Measurements from ENCODE around the gene P2RX7. TPM values are rescaled to one million over a fixed set of nuclear protein-coding genes. Genes with fewer than 3 reads are reported as not detected.
"Not testable (repeated sequence)": the region's sequence is repeated elsewhere in the genome, so short reads cannot be mapped to it uniquely, and the experiment has no call there.

The P2RX7 gene
- total RNA-seq, 1 donor from 2014 or later: 2.7 TPM

- no peak for DNase-seq
Measured at GRCh38 chr12:121209221-121209620, 76.5 kb downstream of the P2RX7 start.

DNA sequence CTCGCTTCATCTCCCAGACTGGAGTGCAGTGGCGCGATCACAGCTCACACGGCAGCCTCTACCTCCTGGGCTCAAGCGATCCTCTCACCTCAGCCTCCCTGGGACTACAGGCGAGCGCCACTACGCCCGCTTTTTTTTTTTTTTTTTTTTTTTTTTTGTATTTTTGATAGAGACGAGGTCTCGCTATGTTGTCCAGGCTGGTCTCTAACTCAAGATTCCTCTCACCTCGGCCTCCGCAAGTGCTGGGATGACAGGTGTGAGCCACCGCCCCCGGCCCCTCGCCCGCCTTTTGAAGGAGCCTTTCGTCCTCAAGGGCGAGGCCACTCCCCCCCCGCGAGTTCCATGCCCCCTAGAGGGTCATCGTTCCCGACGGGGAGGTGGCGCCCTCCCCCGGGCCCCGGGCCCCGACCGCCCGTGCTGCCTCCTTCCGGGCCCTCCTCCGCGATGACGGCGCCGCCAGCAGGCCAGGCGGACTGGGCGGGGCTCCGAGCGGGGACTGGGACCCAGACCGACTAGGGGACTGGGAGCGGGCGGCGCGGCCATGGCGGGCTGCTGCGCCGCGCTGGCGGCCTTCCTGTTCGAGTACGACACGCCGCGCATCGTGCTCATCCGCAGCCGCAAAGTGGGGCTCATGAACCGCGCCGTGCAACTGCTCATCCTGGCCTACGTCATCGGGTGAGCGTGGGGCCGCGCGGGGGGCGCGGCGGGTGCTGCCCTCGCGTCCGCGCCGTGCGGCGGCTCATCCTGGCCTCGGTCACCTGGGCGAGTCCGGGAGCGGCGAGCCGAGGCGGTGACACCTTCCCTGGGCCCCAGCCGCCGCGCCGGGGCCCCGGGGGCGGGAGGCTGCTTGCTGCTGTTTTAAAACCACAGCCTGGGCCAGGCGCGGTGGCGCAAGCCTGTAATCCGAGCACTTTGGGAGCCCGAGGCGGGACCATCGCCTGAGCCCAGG lies 77.2 kb downstream of the P2RX7 start, which contains the start of gene P2RX4:
Gene P2RX4 (plus strand): TSS at position 506 of the 949 bp plus-strand sequence. CDS start 36 bp downstream, at position 542.
- DNase-seq: peak; percentile 71

DNA sequence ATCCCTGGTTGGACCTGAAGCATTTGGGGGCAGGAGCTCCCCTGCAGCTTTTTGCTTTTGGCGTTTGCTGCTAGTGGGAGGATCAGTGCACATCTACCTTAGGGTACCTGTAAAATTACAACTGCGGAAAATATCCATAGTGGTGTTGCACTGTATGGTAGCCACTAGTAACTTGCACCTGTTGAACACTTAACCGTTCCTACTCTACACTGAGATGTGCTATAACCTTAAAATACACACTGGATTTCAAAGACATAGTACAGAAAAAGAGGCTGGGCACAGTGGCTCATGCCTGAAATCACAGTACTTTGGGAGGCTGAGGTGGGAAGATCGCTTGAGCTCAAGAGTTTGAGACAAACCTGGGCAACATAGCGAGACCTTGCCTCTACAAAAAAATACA lies 80.2 kb downstream of the P2RX7 start:
- DNase-seq: no peak

DNA sequence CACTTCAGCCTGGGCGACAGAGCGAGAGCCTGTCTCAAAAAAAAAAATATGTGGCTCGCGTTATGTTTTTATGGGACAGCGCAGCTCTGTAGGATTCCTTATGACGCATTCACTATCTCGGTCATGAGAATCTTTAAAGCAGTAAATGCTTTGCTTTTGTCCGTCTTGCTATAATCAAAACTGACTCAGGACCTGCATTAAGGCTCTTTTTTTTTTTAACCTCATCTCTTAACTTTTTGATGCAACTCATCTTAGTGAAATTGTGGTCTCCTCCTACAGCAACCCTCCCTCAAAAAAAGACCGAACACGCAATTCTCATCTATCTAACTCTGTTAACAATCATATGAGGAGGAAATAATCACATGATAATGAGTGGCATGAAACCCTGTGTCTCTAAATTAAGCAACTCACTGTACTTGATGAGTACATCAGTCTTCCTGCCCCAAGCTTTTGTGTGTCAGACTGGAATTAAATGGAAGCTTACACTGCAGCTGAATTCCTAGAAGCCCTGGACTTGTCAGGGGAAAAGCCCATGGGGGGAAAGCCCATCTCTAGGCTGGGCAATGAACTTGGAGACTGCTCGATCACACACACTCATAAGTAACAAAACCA lies 81.6 kb downstream of the P2RX7 start:
- no peak for DNase-seq

DNA sequence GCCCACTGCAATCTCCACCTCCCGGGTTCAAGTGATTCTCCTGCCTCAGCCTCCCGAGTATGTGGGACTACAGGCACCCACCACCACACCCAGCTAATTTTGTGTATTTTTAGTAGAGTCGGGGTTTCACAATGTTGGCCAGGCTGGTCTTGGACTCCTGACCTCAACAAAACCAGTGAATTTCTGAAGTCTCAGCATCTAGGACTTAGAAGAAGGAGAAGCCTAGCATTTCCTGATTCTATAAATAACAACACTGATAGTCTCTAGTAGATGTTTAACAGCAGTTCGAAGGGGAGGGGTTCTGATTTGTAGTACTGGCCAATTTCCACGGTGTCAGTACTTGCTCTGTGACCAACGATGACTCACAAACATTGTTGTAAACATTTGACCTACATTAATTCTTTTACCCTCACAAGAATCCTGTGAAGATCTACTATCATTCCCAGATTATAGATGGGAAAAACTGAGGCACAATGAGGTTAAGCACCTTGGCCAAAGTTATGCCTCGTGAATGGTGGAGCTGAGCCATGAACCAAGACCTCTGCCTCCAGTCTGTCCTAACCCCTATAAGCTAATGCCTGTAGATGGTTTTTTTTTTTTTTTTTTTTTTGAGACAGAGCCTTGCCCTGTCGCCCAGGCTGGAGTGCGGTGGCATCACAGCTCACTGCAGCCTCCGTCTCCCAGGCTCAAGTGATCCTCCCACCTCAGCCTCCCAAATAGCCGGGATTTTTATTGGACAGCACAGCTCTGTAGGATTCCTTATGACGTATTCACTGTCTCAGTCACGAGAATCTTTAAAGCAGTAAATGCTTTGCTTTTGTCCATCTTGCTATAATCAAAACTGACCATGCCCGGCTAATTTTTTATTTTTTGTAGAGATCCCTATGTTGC lies 82.4 kb downstream of the P2RX7 start:
- DNase-seq: no peak

- DNase-seq: no peak
Measured at GRCh38 chr12:121216102-121216501, 83.4 kb downstream of the P2RX7 start.

GRCh38 chr12:121217063-121217462 lies 84.4 kb downstream of the P2RX7 start:
- DNase-seq: no peak

GRCh38 chr12:121217761-121218160 lies 85.1 kb downstream of the P2RX7 start:
- DNase-seq: no peak

DNA sequence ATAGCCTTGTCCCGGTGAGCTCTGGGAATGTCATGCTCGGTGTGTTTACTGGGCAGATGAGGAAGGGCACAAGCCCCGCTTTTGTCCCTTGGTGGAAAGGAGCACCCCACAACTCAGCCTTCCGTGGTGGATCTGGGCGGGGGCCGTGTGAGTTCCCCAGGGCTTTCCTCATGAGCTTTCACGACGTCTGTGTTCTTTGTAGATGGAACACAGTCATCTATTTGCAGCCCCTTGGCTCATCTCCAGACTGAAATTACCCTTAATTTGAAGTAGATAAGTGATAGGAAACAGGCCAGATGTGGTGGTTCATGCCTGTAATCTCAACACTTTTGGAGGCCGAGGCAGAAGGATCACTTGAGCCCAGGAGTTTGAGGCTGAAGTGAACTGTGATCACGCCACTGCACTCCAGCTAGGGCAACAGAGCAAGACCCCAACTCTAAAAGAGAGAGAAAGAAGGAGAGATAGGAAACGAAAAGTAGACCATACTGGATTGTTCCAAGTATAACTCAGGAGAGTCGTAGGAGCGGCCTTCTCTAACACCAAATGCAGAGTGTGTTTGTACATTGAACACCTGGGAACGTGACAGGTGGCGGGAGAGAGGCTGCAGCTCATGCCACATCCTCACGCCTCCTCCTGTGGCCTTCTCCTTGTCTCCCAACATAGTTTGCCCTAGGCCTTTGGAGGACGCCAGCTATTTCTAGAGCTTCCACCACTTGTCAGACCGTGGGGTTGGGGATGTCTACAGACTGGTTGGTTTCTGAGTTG lies 86.1 kb downstream of the P2RX7 start:
- no peak for DNase-seq

DNA sequence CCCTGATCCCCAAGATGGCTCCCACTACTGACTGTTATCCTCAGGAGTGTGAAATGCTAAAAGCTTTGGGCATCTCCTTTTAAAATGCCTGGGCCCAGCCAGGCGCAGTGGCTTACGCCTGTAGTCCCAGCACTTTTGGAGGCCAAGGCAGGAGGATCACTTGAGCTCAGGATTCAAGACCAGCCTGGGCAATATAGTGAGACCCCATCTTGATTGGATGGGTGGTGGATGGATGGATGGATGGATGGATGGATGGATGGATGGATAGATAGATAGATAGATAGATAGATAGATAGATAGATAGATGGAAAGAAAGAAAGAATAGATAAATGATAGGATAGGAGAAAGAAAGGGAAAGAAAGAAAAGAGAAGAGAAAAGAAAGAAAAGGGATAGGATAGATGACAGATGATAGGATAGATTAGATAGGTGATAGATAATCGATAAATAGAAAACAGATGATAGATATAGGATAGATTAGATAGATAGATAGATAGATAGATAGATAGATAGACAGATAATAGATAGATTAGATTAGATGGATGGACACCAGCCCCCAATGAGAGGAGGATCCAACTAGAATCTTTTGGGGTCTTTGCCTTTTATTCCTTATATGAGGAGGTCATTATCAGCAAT lies 86.8 kb downstream of the P2RX7 start:
- DNase-seq: no peak

- no peak for DNase-seq
Measured at GRCh38 chr12:121222847-121223246, 90.2 kb downstream of the P2RX7 start.

GRCh38 chr12:121223292-121224285 lies 90.9 kb downstream of the P2RX7 start:
- no peak for DNase-seq

- DNase-seq: no peak
Measured at GRCh38 chr12:121224591-121224990, 91.9 kb downstream of the P2RX7 start.

DNA sequence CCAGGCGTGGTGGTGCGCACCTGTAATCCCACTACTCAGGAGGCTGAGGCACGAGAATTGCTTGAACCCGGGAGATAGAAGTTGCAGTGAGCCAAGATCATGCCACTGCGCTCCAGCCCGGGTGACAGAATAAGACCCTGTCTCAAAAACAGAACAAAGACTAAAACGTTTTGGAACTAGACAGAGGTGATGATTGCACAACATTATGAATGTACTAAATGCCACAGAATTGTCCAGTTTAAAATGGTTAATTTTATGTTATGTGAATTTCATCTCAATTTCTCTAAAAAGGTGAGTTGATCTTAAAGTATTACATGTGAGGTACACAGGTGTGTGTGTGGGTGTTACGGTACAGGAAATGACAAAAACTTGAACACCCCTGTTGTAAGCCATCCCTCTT lies 93.7 kb downstream of the P2RX7 start:
- no peak for DNase-seq

DNA sequence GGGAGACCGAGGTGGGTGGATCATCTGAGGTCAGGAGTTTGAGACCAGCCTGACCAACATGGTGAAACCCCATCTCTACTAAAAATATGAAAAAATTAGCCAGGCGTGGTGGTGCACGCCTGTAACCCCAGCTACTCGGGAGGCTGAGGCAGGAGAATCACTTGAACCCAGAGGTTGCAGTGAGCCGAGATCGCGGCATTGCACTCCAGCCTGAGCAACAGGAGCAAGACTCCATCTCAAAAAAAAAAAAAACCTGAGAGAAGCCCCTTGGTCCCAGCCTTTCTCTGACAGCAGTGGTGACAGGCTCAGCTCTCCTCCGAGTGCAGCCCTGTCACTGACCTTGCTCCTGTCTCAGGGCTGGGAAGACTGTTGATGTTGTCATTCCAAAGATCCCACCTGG lies 94.2 kb downstream of the P2RX7 start:
- not testable (repeated sequence) for DNase-seq

DNA sequence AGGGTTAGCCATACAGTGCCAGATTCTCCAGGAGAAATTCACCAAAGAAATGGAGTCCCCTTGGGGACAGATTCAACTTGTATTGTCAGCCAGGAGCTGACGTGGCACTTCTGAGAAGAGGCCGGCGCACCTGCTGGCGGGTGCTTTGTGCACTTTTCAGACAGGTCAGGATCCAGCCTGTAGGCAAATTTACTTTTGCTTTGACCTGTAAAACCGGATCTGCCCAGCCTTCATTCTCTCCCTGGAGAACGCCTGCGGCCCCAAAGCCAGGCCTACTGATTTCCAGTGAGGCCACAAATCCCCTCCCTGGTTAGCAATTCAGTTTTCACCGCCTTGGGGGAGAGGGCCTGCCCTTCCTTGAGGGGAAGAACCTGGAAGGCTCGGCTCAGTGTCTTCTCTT lies 94.6 kb downstream of the P2RX7 start:
- no peak for DNase-seq

DNA sequence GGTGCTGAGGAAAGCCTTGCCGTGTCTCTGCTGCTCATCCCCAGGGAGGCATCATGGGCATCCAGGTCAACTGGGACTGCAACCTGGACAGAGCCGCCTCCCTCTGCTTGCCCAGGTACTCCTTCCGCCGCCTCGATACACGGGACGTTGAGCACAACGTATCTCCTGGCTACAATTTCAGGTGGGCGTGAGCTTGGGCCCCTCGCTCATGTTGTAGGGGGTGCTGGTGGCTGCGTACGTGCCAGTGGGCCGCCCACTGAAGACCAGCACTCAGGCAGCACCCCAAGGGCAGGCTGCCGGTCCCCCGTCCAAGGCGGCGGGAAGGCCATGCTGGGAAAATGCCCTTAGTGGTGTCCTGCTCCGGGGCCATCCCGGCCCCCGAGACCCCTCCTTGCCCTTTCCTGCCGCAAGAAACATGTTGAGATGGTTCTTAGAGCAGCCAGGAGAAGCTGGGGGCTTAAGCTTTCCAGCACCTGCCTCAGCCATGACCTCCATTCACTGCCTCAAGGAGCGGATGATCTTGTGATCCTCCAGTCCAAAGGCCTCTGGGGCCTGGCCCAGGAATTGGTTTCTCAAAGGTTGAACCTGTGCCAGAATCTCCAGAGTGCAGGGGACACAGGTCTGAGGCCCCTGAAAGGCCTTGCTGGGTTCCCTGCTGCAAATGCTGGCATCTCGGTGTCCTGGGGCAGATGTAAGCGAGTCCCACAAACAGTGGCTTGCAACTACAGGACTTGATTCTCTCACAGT lies 96.4 kb downstream of the P2RX7 start:
- DNase-seq: no peak

DNA sequence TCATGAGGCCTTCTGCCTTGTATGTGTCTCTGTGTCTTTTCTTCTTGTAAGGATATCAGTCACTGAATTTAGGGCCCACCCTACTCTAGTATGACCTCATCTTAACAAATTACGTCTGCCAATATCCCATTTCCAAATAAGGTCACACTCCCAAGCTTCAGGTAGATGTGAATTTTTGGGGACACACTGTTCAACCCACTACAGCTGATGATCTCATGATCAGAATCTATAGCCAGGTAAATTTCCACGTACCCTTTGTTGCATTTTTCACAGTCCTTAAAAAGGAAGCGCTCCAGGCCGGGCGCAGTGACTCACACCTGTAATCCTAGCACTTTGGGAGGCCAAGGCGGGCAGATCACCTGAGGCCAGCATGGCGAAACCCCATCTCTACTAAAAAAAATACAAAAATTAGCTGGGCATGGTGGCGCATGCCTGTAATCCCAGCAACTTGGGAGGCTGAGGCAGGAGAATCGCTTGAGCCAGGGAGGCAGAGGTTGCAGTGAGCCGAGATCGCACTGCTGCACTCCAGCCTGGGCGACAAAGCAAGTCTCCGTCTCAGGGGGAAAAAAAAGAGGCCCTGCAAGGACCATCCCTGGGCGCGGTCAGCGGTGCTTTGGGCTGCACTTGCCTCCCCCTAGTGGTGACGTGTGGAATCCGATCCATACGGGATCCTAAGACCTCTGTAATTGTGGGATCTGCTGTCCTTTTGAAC lies 97.3 kb downstream of the P2RX7 start:
- peak; percentile 49 for DNase-seq

DNA sequence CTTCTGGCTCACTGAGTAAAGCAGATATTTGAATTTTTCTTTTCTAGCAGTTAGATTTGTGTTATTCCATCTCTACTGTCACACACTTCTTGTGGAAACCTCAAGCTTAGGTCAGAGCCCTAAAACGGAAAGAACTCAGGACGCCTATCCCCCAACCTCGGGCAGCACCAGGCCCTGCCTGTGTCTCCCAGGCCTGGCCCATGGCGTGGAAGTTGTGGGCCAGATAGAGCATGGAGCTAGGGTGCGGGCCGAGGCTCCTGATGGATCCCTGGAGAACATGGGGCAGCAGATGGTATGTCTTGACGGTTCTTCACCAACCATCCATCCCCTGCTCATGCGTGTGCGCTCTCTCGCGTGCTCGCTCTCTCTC lies 97.8 kb downstream of the P2RX7 start:
- DNase-seq: no peak

All from occipital lobe (tissue), 2 donors.